BE2C (cell line): ENCODE measurements around the gene BSND.

ENCODE experiments used
- DNase-seq: peaks from one replicate; pipeline ENCODE4 v3.0.0-alpha.2; 2020
- H3K27me3 ChIP-seq: fragments of 250-450 bp; sonication (Bioruptor Pico); 2 replicates; pipeline ENCODE4 v1.5.1; 2020; ENCODE audit warnings: mild to moderate bottlenecking
- H3K36me3 ChIP-seq: fragments of 250-450 bp; sonication (Bioruptor Pico); 2 replicates; pipeline ENCODE4 v1.5.1; 2020; ENCODE audit warnings: mild to moderate bottlenecking
- H3K4me1 ChIP-seq: fragments of 250-450 bp; sonication (Bioruptor Pico); 2 replicates; pipeline ENCODE4 v1.5.1; 2020
- H3K4me3 ChIP-seq: 2 replicates; pipeline ENCODE4 v1.5.1; 2011; ENCODE audit warnings: low read depth, low read length
- H3K9me3 ChIP-seq: fragments of 250-450 bp; sonication (Bioruptor Pico); 2 replicates; pipeline ENCODE4 v1.5.1; 2020
- CTCF ChIP-seq: IDR thresholded peaks from 2 replicates; pipeline ENCODE4 v1.5.1; 2012; ENCODE audit warnings: mild to moderate bottlenecking, low read depth, low read length

BSND gene

GRCh38 chr1:54965624-54966340, 33.0 kb upstream of the BSND start:
- no peak for TF ChIP-seq CTCF
- no peak for DNase-seq
- Histone ChIP-seq H3K4me1 (no peaks in the 10 kb centered on the region), H3K36me3 (no peaks in the 10 kb centered on the region), H3K9me3 (no peaks in the 10 kb centered on the region), H3K27me3 (no peaks in the 10 kb centered on the region), H3K4me3 (no peak overlapping the region)

GRCh38 chr1:54967372-54967771, 31.4 kb upstream of the BSND start:
- Histone ChIP-seq H3K36me3 (no peaks in the 10 kb centered on the region), H3K4me3 (no peak overlapping the region), H3K4me1 (no peaks in the 10 kb centered on the region), H3K9me3 (no peaks in the 10 kb centered on the region), H3K27me3 (no peaks in the 10 kb centered on the region)
- no peak for DNase-seq
- no peak for TF ChIP-seq CTCF

GRCh38 chr1:54968551-54968950, 30.2 kb upstream of the BSND start:
- no peak for TF ChIP-seq CTCF
- no peak for DNase-seq
- Histone ChIP-seq H3K9me3 (no peaks in the 10 kb centered on the region), H3K4me1 (no peaks in the 10 kb centered on the region), H3K4me3 (no peak overlapping the region), H3K36me3 (no peaks in the 10 kb centered on the region), H3K27me3 (no peaks in the 10 kb centered on the region)

- H3K36me3 ChIP-seq = no peaks in the 10 kb centered on the region
- no peaks in the 10 kb centered on the region for H3K27me3 ChIP-seq
- no peak for DNase-seq
- H3K9me3 ChIP-seq = no peaks in the 10 kb centered on the region
- H3K4me3 ChIP-seq = no peak overlapping the region
- no peak for TF ChIP-seq CTCF
- H3K4me1 ChIP-seq = no peaks in the 10 kb centered on the region
These were observed 28.9 kb upstream of the BSND start for GRCh38 chr1:54969879-54970278.

GRCh38 chr1:54970901-54971300, 27.8 kb upstream of the BSND start:
- Histone ChIP-seq H3K27me3 (no peaks in the 10 kb centered on the region), H3K4me3 (no peak overlapping the region), H3K4me1 (no peaks in the 10 kb centered on the region), H3K36me3 (no peaks in the 10 kb centered on the region), H3K9me3 (no peaks in the 10 kb centered on the region)
- no peak for DNase-seq
- TF ChIP-seq CTCF = no peak

- Histone ChIP-seq H3K9me3 (no peaks in the 10 kb centered on the region), H3K4me3 (no peak overlapping the region), H3K36me3 (no peaks in the 10 kb centered on the region), H3K27me3 (no peaks in the 10 kb centered on the region), H3K4me1 (no peaks in the 10 kb centered on the region)
- DNase-seq = no peak
- no peak for TF ChIP-seq CTCF
These were observed 27.4 kb upstream of the BSND start for GRCh38 chr1:54971317-54971791.
